OCI-LY7 (cell line): Measurements from ENCODE around the gene PUM2.

Source experiments
- CTCF ChIP-seq: fragments of 200-600 bp; sonication (generic); conservative IDR thresholded peaks from 2 replicates; pipeline ENCODE4 v1.5.1; 2014; ENCODE audit warnings: mild to moderate bottlenecking, antibody characterized with exemption, low read length, moderate library complexity, mixed read lengths
- EZH2phosphoT487 ChIP-seq: fragments of 200-600 bp; sonication (generic); IDR thresholded peaks from 2 replicates; pipeline ENCODE4 v1.6.1; 2018; ENCODE audit warnings: low read depth, borderline replicate concordance, mild to moderate bottlenecking, mixed run types, antibody characterized with exemption, low read length, moderate library complexity, mixed read lengths

- no peak for TF ChIP-seq CTCF
- no peak for TF ChIP-seq EZH2phosphoT487
Observed at GRCh38 chr2:20217041-20217970, 133.3 kb downstream of the PUM2 start.
